K562 (cell line): ENCODE measurements around the gene CPPED1. TPM values are rescaled to one million over a fixed set of nuclear protein-coding genes. Genes with fewer than 3 reads are reported as not detected.

Experiments used
- ATAC-seq: fragments of 200-7000 bp; cut with Tn5 transposase; 3 replicates; pipeline ENCODE4 v1.9.1; 2020; ENCODE audit warnings: moderate library complexity
- BruUV-seq: library from RNA; stranded (reverse); fragments of 400-500 nt; replicated peaks from 2 replicates; lab custom pipeline; 2021; lab: Mats Ljungman, UMichigan
- CTCF ChIA-PET: fragments of 300-600 bp; formaldehyde crosslinking; extraction: SDS; loops from one replicate; lab custom pipeline; 2021; ENCODE audit warnings: low intra/inter-chr PET ratio; lab: Yijun Ruan, JAX
- POLR2A ChIA-PET: fragments of 300-600, 350-650 bp; sonication (Branson Sonifier 250); formaldehyde crosslinking; extraction: SDS; loops from one replicate; lab custom pipeline; 2021; ENCODE audit warnings: antibody characterized with exemption, inconsistent platforms; lab: Yijun Ruan, JAX
- DNase-seq, 4 experiments: peaks; one replicate each; pipeline versions ENCODE4 v3.0.0 to v3.0.0-alpha.2; 2011 to 2018; ENCODE audit warnings: low spot score in 3 of 4, mixed read lengths in 3 of 4; ENCODE audit errors: extremely low read depth in 1 of 4
- FAIRE-seq: peaks from 2 replicates; lab custom pipeline; 2011; peaks lifted over from hg19 to GRCh38; lab: Jason Lieb, UNC
- H2AFZ ChIP-seq: 2 replicates; pipeline ENCODE4 v1.6.0; 2011; ENCODE audit warnings: low read depth, low read length, control low read depth, inconsistent platforms
- H3K27ac ChIP-seq: fragments of 200-600 bp; 3 replicates; pipeline ENCODE4 v1.8.0; 2011; ENCODE audit warnings: low read depth, mild to moderate bottlenecking, control low read depth, inconsistent platforms, low read length, moderate library complexity, mixed read lengths; ENCODE audit errors: extremely low read depth
- H3K27me3 ChIP-seq, 2 experiments: fragments of 300-600 bp in 1 of 2; 2 replicates in 1 of 2; 3 replicates in 1 of 2; pipeline versions ENCODE4 v1.6.0 to v1.8.0; 2011; ENCODE audit warnings: inconsistent platforms in 2 of 2, low read length in 2 of 2, mild to moderate bottlenecking in 1 of 2, mixed read lengths in 1 of 2, moderate library complexity in 1 of 2; ENCODE audit not compliant: control insufficient read depth in 2 of 2, insufficient read depth in 2 of 2
- H3K36me3 ChIP-seq: fragments of 300-600 bp; 3 replicates; pipeline ENCODE4 v1.8.0; 2011; ENCODE audit warnings: mild to moderate bottlenecking, low read length, inconsistent platforms; ENCODE audit not compliant: control insufficient read depth, insufficient read depth
- H3K4me1 ChIP-seq, 2 experiments: fragments of 200-600 bp in 1 of 2; replicated peaks in 1 of 2; 2 replicates in 1 of 2; 3 replicates in 1 of 2; pipeline versions ENCODE4 v1.5.1 to v1.8.0; 2011; ENCODE audit warnings: inconsistent platforms in 2 of 2, low read length in 2 of 2, mild to moderate bottlenecking in 1 of 2, mixed read lengths in 1 of 2, moderate library complexity in 1 of 2; ENCODE audit not compliant: control insufficient read depth in 2 of 2, insufficient read depth in 2 of 2
- H3K4me2 ChIP-seq: 2 replicates; pipeline ENCODE4 v1.6.1; 2011; ENCODE audit warnings: low read length, control low read depth, inconsistent platforms, mixed read lengths; ENCODE audit not compliant: insufficient read depth
- H3K4me3 ChIP-seq: fragments of 200-600 bp; sonication (generic), shearing (Covaris generic); 2 replicates; pipeline ENCODE4 v1.5.1; 2016; ENCODE audit warnings: control low read depth, inconsistent platforms
- H3K79me2 ChIP-seq: fragments of 200-600 bp; 3 replicates; pipeline ENCODE4 v1.8.0; 2011; ENCODE audit warnings: low read length, inconsistent platforms; ENCODE audit not compliant: control insufficient read depth, insufficient read depth
- H3K9ac ChIP-seq, 2 experiments: 2 replicates each; pipeline versions ENCODE4 v1.6.0 to v1.6.1; 2011; ENCODE audit warnings: low read depth in 2 of 2, low read length in 2 of 2, control low read depth in 1 of 2, inconsistent platforms in 1 of 2, mild to moderate bottlenecking in 1 of 2, mixed read lengths in 1 of 2; ENCODE audit not compliant: insufficient read depth in 1 of 2
- H3K9me1 ChIP-seq: one replicate; pipeline ENCODE4 v1.6.0; 2011; ENCODE audit warnings: inconsistent platforms, mild to moderate bottlenecking, low read length, moderate library complexity; ENCODE audit not compliant: control insufficient read depth, insufficient read depth
- H3K9me3 ChIP-seq: replicated peaks from 2 replicates; pipeline ENCODE4 v1.5.1; 2011; ENCODE audit warnings: low read depth, low read length, inconsistent platforms; ENCODE audit not compliant: control insufficient read depth, insufficient read depth
- H4K20me1 ChIP-seq: replicated peaks from 2 replicates; pipeline ENCODE4 v1.6.1; 2011; ENCODE audit warnings: low read length, inconsistent platforms, mixed read lengths; ENCODE audit not compliant: control insufficient read depth, insufficient read depth
- CHAMP1 ChIP-seq: fragments of 450-650 bp; IDR thresholded peaks from 2 replicates; pipeline ENCODE4 v1.6.1; 2016; ENCODE audit warnings: mild to moderate bottlenecking
- DEAF1 ChIP-seq: fragments of 450-650 bp; formaldehyde crosslinking; IDR thresholded peaks from 2 replicates; pipeline ENCODE4 v1.4.0; 2020; ENCODE audit warnings: mild to moderate bottlenecking, moderate library complexity
- KDM2B ChIP-seq: fragments of 250-450 bp; sonication (Bioruptor Pico); IDR thresholded peaks from 2 replicates; pipeline ENCODE4 v1.8.0; 2021; ENCODE audit warnings: mild to moderate bottlenecking, moderate library complexity
- MCM5 ChIP-seq: fragments of 450-650 bp; IDR thresholded peaks from 2 replicates; pipeline ENCODE4 v1.6.1; 2016; ENCODE audit warnings: low read depth
- TCF7 ChIP-seq: sonication (generic); IDR thresholded peaks from 2 replicates; pipeline ENCODE4 v1.6.1; 2016; ENCODE audit warnings: antibody characterized with exemption, borderline replicate concordance
- WHSC1 ChIP-seq: IDR thresholded peaks from one replicate; pipeline ENCODE4 v1.6.1; 2012; ENCODE audit warnings: low read length, control low read depth, inconsistent platforms
- ZEB2 ChIP-seq: fragments of 450-650 bp; IDR thresholded peaks from 2 replicates; pipeline ENCODE4 v1.6.1; 2016
- ZNF212 ChIP-seq: fragments of 450-650 bp; formaldehyde crosslinking; IDR thresholded peaks from 2 replicates; pipeline ENCODE4 v1.4.0; 2020; ENCODE audit warnings: mild to moderate bottlenecking
- ZNF324 ChIP-seq: fragments of 250-450 bp; sonication (Bioruptor Pico); IDR thresholded peaks from 2 replicates; pipeline ENCODE4 v1.4.0; 2020; ENCODE audit warnings: mild to moderate bottlenecking
- WGBS: fragments of 100-300 bp; shearing (Covaris generic); methylation state at CpG from one replicate; pipeline ENCODE4 v1.1.6; 2016; ENCODE audit warnings: low coverage, mixed read lengths; ENCODE audit not compliant: insufficient coverage; ENCODE audit errors: missing lambda C conversion rate; 5-methylcytosine and 5-hydroxymethylcytosine counted together
- in situ Hi-C: fragments of 300-500 bp; cut with MboI; formaldehyde crosslinking; loops from 4 replicates; pipeline ENCODE4 v1.15.0; 2018; ENCODE audit warnings: inconsistent platforms, mixed read lengths
- intact Hi-C: fragments of 100-400 bp; cut with micrococcal nuclease; formaldehyde crosslinking; loops from 2 replicates; pipeline ENCODE4 v1.14.2; 2022
- polyA plus RNA-seq, 8 experiments: library from polyadenylated mRNA; depleted of rRNA in 4 of 8; stranded (reverse) in 5 of 8; unstranded in 3 of 8; fragments of >200 nt; fragmentation: Nextera tagmentation in 2 of 8; fragmentation: Illumina TruSeq in 1 of 8; extraction: Ambion mirVana in 2 of 8; extraction: Trizol in 1 of 8; gene quantifications; 2 replicates each; pipeline versions ENCODE4 v1.2.1 to v1.2.3, GENCODE V29; 2011 to 2014; ENCODE audit warnings: inconsistent platforms in 1 of 8, missing spikeins in 1 of 8
- total RNA-seq, 7 experiments: library from RNA; depleted of rRNA in 6 of 7; stranded (reverse); fragments of >200 nt in 6 of 7; fragmentation: Illumina TruSeq in 2 of 7; extraction: Trizol in 2 of 7; gene quantifications; 2 replicates each; pipeline versions ENCODE4 v1.2.1 to v1.2.3, GENCODE V29; 2011 to 2021; ENCODE audit warnings: low replicate concordance in 1 of 7
- TF ChIP-seq, protein P1 (sequence below): fragments of 250-450 bp; sonication (Bioruptor Pico); IDR thresholded peaks from 2 replicates; pipeline ENCODE4 v1.4.0; 2020

Gene CPPED1
- total and polyA plus RNA-seq, 9 of the 15 experiments (the other 6 are each of a cell fraction or from before 2014, with no cell fraction given) = 7.5 to 25.7 (median 16.9) TPM

DNA sequence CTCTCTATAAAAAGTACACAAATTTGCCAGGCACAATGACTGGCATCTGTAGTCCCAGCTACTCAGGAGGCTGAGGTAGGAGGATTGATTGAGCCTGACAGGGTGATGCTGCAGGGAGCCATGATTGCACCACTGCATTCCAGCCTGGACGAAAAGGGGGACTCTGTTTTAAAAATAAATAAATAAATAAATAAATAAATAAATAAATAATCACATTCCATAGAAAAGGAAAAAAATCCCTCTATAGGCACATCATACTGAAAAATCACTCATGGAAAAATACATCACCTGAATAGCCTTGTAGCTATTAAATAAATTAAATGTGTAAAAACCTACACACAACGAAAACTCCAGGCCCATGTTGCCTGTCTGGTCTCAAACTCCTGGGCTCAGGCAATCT, 56.4 kb downstream of the CPPED1 start:
- ATAC-seq = no peak
- in situ Hi-C loops = no loop called here
- no peak overlapping the region for H3K4me2 ChIP-seq
- no peak overlapping the region for H3K4me3 ChIP-seq
- FAIRE-seq = no peak
- no peaks in the 10 kb centered on the region for H3K79me2 ChIP-seq
- ChIA-PET CTCF (no interaction called here), POLR2A (no interaction called here)
- H3K9me1 ChIP-seq = no peaks in the 10 kb centered on the region
- no peak overlapping the region for H3K9ac ChIP-seq
- 87% methylated on average over 2 of the region's 2 CpGs for WGBS
- no peak for DNase-seq
- no peak overlapping the region for H2AFZ ChIP-seq
- no peaks in the 10 kb centered on the region for H3K36me3 ChIP-seq
- H4K20me1 ChIP-seq = no peaks in the 10 kb centered on the region
- peaks cover 3% of the 10 kb centered on the region; the same call in 1 of the 2 replicates for H3K9me3 ChIP-seq
- H3K27ac ChIP-seq = no peak overlapping the region
- no peaks in the 10 kb centered on the region; a peak in 1 of 5 replicates for H3K4me1 ChIP-seq
- BruUV-seq = no TSS peak
- intact Hi-C loops = no loop called here
- no peaks in the 10 kb centered on the region for H3K27me3 ChIP-seq
- no peak for TF ChIP-seq ZNF324 (CRISPR knock-in tag)
- TF ChIP-seq DEAF1 = no peak
- TF ChIP-seq MCM5 = no peak
- TF ChIP-seq ZEB2 = no peak
- TF ChIP-seq TCF7 = no peak
- TF ChIP-seq WHSC1 = no peak
- no peak for TF ChIP-seq ZNF212 (CRISPR knock-in tag)
- TF ChIP-seq CHAMP1 = no peak
- TF ChIP-seq, protein P1, sequence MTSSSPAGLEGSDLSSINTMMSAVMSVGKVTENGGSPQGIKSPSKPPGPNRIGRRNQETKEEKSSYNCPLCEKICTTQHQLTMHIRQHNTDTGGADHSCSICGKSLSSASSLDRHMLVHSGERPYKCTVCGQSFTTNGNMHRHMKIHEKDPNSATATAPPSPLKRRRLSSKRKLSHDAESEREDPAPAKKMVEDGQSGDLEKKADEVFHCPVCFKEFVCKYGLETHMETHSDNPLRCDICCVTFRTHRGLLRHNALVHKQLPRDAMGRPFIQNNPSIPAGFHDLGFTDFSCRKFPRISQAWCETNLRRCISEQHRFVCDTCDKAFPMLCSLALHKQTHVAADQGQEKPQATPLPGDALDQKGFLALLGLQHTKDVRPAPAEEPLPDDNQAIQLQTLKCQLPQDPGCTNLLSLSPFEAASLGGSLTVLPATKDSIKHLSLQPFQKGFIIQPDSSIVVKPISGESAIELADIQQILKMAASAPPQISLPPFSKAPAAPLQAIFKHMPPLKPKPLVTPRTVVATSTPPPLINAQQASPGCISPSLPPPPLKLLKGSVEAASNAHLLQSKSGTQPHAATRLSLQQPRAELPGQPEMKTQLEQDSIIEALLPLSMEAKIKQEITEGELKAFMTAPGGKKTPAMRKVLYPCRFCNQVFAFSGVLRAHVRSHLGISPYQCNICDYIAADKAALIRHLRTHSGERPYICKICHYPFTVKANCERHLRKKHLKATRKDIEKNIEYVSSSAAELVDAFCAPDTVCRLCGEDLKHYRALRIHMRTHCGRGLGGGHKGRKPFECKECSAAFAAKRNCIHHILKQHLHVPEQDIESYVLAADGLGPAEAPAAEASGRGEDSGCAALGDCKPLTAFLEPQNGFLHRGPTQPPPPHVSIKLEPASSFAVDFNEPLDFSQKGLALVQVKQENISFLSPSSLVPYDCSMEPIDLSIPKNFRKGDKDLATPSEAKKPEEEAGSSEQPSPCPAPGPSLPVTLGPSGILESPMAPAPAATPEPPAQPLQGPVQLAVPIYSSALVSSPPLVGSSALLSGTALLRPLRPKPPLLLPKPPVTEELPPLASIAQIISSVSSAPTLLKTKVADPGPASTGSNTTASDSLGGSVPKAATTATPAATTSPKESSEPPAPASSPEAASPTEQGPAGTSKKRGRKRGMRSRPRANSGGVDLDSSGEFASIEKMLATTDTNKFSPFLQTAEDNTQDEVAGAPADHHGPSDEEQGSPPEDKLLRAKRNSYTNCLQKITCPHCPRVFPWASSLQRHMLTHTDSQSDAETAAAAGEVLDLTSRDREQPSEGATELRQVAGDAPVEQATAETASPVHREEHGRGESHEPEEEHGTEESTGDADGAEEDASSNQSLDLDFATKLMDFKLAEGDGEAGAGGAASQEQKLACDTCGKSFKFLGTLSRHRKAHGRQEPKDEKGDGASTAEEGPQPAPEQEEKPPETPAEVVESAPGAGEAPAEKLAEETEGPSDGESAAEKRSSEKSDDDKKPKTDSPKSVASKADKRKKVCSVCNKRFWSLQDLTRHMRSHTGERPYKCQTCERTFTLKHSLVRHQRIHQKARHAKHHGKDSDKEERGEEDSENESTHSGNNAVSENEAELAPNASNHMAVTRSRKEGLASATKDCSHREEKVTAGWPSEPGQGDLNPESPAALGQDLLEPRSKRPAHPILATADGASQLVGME (CRISPR knock-in tag) = no peak
- TF ChIP-seq KDM2B (CRISPR knock-in tag) = no peak
